GM19043 (cell line): ENCODE data around the gene ZNF296.
"Not testable (repeated sequence)": the region's sequence is repeated elsewhere in the genome, so short reads cannot be mapped to it uniquely, and the experiment has no call there.

Experiments used
- ATAC-seq: cut with Tn5 transposase; IDR thresholded peaks from one replicate; pipeline ENCODE4 v1.9.1; 2021; ENCODE audit warnings: low read depth; ENCODE audit not compliant: unreplicated experiment

ZNF296 gene

GRCh38 chr19:45076029-45076850 lies at the start of gene ZNF296:
ZNF296 (minus strand) TSS chr19:45076478; CDS start chr19:45076373, 105 bp downstream.
- peak; percentile 37 for ATAC-seq

GRCh38 chr19:45125360-45125759 lies 49.1 kb upstream of the ZNF296 start:
- ATAC-seq: no peak

DNA sequence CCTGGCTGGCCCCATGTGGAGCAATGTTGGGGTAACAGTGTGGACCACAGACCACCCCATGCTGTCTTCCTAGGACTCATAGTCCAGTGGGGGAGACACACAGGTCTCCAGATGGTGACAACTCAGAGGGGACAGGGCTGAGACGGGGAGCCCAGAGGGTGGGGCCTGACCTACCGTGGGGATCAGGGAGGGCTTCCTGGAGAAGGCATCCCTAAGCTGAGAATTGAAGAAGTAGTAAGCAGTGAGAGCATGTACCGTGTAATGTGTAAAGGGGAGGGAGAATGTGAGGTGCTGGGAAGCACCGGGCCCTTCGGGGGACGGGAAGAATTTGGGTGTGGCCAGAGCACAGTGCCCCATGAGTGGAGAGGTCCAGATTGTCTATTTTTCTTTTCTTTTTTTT lies 47.7 kb upstream of the ZNF296 start:
- ATAC-seq: no peak

DNA sequence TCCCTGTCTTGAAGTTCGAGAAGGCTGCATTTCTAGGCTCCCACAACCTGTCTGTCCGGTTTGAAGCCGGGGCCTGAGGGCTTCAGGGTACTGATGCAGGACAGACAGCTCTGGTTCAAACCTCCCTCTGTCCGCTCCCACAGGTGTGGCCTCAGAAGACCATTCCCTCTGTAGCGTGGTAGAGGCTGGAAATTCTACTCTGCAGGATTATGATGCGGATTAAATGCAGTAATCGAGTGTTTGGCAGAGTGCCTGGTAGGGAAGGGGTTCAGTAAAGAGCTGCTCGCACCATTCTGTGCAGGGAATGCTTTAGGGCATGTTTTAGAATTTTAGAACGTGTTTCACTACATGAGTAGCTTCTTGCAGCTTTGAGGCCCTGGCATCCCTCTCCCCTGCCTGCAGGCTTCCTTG lies 47.2 kb upstream of the ZNF296 start:
- no peak for ATAC-seq

DNA sequence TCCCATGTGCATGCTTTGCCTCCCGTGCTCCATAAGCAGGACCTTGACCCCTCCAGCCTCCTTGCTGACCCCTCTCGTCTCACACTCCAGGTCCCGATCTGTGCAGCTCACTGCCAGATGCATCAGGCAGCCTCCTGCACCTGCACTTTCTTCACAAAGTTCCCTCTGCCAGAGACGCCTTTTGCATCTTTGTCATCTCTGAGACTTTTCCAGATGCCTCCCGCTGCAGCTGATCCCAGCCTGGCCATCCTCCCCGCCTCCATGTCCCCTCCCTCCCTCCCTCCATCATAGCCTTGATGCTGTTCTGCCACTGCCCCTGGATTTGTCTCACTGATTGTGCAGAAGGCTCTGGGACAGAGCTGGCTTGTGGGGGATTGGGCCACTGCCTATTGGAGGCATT lies 46.6 kb upstream of the ZNF296 start:
- ATAC-seq: no peak

DNA sequence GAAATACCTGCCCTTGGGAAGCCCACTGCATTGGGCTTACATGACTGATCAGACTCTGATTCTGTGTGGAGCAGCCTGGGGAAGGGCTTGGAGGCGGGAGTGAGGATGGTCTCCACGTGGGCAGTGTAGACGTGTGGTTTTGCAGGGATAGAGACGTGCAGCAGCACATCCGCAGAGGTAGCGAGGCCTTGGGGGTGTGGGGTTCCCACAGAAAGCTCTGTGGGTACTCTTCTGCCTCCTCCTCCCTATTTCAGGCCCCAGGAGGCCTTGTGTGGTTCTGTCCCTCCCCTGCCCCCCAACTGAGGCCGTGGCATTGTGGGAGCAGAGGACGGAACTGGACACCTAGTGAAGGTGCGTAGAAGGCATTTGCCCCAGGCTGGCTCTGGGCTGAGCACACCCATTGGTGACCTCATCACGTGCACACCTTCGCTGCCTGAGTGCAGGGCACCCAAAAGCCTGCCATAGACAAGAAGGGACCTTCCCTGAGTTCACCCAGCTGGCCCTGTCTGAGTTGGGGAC lies 45.6 kb upstream of the ZNF296 start:
- no peak for ATAC-seq

- no peak for ATAC-seq
Observed at GRCh38 chr19:45119582-45119981, 43.3 kb upstream of the ZNF296 start.

DNA sequence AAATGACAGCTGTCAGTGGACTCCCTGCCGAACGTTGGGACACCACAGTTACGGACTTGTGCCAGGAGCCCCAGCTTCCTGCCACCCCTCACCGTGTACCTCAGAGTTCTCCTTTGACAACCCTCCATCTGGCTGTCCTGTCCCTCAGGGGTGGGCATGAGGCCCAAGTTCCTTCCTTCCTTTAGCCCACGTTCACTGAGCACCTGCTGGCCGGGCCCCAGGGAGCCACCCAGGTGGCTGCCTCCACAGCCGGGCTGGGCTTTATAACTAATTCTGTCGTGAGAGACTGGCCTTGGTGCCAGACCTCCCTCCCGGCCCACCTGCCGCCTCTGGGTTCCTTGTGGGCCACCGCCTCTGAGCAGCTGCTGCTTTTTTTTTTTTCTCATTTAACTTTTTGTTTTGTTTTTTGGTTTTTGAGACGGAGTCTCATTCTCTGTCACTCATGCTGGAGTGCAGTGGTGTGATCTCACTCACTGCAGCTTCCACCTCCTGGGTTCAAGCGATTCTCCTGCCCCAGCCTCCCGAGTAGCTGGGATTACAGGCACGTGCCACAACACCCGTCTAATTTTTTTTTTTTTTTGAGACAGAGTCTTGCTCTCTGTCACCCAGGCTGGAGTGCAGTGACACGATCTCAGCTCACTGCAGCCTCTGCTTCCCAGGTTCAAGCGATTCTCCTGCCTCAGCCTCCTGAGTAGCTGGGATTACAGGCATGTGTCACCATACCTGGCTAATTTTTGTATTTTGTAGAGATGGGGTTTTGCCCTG lies 42.5 kb upstream of the ZNF296 start:
- not testable (repeated sequence) for ATAC-seq

DNA sequence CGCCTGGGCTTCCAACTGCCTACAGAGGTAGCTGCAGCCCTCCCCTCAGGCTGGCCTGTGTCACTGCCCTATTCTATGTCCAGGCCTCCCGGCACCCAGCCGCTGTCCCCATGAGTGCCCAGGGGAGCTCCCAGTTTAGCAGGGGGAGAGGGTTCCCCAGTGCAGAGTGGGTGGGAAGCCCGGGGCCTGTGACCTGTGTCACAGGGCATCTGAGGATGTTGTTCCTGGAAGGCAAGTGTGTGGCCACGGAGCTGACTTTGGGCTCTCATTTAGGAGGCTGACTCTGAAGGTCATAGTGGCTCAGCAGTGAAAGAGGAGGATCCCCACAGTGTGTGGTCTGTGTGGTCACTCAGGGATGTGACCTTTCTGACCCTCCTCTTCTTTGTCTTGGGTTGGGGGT lies 41.8 kb upstream of the ZNF296 start:
- no peak for ATAC-seq

GRCh38 chr19:45117671-45118070 lies 41.4 kb upstream of the ZNF296 start:
- ATAC-seq: no peak

DNA sequence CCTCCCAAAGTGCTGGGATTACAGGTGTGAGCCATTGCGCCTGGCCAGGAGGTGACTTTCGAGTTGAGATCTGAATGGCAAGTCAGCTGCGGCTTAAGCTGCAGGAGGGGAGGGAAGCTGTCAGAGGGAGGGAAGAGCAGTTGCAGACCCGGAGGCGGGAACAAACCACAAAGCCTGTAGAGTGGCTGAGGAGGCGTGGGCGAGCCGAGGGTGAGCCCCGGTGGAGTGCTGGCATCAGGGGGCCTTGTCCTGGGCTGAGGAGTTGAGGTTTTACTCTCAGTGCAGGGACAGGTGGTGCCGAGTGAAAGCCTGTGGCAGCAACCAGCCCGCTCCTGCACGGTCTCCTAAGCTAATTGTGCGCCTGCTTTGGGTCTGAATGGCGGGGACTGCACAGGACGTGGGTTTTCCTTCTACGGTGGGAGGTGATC lies 40.9 kb upstream of the ZNF296 start:
- ATAC-seq: no peak

DNA sequence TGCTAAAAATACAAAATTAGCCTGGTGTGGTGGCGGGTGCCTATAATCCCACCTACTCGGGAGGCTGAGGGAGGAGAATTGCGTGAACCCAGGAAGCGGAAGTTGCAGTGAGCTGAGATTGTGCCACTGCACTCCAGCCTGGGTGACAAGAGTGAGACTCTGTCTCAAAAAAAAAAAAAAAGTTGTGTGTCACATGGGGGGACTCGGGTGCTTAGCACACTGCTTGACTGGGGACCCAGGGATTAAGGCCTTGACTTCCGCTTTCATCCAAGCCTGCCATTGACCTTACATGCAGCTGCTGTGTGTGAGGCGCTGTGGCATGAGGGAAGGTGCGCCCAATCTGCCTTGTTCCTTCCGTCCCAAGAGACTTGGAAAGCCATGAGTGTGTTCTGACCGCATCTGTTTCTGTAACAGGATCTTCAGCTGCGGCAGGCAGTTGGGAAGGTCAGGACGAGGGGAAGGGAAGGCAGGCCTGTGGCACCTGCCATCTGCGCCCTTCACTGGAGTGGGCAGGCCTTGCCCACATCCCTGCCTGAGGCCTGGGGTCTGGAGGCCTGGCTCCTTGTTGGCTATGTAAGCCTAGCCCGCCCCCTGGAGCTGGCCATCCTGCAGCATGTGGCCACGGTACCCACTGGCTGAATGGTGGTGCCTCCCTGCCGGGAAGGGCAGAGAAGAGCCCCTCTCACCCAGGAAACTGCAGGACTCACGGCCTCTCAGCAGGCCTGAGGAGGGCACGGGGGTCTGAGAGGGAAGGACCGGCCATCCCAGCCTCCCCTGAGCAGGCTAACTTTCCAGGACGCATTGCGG lies 39.7 kb upstream of the ZNF296 start:
- no peak for ATAC-seq

DNA sequence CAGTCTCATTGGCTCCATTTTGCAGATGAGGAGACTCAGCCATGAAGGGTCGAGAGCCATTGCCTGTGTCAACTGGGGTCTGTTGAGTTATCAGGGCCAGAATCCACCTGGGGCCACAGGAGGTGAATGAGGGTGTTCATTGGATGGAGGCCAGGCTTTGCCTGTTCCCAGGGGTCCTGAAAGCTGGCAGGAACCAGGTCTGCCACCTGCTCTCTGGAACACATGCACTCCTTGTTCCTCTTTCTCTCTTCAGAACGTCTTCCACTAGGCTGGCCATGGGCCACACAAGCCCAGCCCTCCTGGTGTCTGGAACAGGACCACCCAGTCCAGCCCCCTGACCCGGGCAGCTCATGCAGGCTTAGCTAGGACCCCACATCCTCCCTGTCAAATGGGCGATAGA lies 37.8 kb upstream of the ZNF296 start:
- no peak for ATAC-seq

DNA sequence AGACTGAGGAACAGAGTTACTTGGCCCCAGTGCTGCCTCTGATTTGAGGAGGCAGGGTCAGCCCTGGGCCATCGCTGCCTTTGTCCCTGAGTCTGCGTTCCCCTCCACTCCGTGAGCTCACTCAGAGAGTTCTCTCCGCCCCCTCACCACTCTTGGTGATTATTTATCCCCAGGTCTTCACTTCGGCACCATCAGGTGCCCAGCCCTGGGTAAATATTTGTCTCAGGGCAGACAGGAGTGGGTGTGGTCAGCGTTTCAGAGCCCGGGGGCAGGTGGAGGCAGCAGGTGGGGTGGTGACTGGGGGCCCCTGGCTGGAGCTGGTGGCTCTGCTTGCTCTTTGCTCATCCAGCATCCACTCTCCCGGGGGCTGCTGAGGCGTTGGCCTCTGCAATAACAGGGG lies 37.4 kb upstream of the ZNF296 start:
- ATAC-seq: no peak

- no peak for ATAC-seq
Observed at GRCh38 chr19:45112111-45112827, 36.0 kb upstream of the ZNF296 start.

DNA sequence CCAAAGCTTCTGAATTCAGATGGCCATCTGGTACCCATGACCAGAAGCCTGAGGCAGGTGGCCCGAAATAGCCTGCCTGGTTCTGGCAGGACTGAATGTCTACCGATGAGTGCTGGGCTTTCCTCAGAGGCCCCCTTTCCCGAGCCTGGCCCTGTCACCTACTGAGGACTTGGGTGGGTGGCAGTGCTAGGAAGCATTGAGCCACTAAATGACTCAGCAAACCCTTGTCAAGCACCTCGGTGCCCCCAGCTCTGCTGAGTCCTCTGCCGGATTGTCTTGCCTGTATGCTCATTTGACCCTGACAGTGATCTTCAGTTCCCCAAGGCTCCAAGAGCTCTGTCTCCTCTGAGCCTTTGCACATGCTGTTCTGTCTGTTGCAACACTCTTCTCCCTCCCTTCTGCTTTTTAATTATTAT lies 34.6 kb upstream of the ZNF296 start:
- ATAC-seq: no peak

- ATAC-seq: no peak
Observed at GRCh38 chr19:45107621-45108150, 31.4 kb upstream of the ZNF296 start.

GRCh38 chr19:45106363-45106762 lies 30.1 kb upstream of the ZNF296 start:
- not testable (repeated sequence) for ATAC-seq

DNA sequence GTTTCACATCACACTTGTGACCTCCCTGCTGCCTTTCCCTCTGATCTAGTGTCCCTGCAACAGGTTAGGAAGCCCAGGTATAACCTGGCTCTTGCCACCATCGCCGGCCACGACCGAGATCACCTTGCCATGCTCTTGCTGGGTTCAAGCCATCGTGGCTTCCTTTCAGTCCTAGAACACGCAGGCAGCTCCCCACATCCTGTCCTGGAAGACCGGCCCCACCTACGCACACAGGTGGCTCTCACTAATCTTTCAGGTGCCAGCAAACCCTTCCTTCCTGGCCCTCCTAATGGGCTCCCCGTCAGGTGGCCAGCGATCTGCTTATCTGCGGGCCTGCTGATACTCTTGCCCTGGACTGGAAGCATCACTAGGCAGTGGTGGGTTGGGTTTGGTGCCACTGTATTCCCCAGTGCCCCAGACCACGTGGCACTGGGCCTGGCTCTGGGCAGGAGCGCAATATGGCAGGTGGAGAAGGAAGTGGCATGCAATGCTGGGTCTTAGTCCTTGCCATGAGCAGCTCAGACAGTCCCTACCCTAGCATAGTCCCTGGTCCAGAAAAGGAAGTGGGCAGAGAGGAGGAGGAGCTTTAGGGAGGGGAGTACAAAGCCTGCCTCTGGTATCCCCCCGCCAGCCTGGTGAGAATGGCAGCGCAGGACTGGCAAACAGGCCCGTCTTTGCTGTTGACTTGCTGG lies 28.5 kb upstream of the ZNF296 start:
- no peak for ATAC-seq
